Bone marrow (tissue), 2 donors: ENCODE results near the gene ABCA5.

Experiments used
- DNase-seq, 2 donors: peaks; one replicate each; lab custom pipeline; 2025; lab: John Stamatoyannopoulos, UW

Gene ABCA5, protein sequence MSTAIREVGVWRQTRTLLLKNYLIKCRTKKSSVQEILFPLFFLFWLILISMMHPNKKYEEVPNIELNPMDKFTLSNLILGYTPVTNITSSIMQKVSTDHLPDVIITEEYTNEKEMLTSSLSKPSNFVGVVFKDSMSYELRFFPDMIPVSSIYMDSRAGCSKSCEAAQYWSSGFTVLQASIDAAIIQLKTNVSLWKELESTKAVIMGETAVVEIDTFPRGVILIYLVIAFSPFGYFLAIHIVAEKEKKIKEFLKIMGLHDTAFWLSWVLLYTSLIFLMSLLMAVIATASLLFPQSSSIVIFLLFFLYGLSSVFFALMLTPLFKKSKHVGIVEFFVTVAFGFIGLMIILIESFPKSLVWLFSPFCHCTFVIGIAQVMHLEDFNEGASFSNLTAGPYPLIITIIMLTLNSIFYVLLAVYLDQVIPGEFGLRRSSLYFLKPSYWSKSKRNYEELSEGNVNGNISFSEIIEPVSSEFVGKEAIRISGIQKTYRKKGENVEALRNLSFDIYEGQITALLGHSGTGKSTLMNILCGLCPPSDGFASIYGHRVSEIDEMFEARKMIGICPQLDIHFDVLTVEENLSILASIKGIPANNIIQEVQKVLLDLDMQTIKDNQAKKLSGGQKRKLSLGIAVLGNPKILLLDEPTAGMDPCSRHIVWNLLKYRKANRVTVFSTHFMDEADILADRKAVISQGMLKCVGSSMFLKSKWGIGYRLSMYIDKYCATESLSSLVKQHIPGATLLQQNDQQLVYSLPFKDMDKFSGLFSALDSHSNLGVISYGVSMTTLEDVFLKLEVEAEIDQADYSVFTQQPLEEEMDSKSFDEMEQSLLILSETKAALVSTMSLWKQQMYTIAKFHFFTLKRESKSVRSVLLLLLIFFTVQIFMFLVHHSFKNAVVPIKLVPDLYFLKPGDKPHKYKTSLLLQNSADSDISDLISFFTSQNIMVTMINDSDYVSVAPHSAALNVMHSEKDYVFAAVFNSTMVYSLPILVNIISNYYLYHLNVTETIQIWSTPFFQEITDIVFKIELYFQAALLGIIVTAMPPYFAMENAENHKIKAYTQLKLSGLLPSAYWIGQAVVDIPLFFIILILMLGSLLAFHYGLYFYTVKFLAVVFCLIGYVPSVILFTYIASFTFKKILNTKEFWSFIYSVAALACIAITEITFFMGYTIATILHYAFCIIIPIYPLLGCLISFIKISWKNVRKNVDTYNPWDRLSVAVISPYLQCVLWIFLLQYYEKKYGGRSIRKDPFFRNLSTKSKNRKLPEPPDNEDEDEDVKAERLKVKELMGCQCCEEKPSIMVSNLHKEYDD (N-terminal part only)

DNA sequence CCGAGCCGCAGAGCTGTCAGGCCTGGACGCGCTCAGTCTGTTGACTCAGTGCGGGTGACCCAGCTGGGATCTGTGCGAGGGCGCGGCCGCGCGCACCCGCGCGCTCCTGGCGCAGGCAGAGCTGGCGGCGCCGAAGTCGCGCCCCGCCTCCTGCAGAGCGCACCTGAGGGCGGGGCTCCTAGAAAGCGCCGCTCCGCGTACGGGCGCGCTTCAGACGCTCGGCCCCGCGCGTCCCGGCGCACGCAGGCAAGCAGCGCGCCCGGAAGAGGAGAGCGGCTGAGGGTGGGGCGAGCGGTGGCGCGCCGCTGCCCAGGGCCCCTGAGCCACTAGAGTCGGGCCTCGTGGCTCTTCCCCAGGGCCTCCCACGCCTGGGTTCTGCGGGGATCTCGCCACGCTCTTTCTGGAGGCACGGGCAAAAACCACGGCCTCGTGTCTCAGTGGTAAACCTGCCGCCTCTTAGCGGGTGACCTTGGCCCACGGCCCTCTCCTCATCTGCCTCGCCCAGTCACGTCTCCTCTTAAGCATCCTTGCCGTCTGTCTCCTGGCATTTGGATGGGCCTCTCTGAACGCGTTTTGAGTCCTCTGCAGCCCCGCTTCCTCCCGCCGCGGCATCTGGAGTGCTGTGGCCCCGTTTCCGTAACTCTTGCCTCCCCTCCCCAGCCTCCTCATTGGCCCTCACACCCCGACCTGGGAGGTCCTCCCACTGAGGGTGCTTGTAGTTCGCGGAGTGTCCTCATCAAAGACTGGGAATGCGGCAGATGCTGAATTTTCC is at the start of gene ABCA5:
Gene ABCA5, minus strand, starts transcription at position 74 of the 772 bp plus-strand sequence. CDS start 12,718 bp downstream, outside the sequence.
- peak in 1 of 2 donors; percentile 47 for DNase-seq

DNA sequence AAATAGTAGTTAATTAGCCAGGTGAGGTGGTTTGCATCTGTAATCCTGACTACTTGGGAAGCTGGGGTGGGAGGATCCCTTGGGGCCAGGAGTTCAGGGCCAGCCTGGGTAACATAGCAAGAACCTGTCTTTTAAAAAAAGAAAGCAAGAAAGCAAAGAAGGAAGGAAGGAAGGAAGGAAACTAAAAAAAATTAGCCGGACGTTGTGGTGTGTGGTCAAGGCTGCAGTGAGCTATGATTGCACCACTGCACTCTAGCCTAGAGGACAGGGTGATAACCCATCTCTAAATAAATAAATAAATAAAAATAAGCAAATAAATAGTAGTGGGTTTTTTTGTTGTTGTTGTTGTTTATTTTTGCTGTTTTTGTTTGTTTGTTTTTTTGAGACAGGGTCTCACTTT is 48.3 kb upstream of the ABCA5 start:
- no peak for DNase-seq

DNA sequence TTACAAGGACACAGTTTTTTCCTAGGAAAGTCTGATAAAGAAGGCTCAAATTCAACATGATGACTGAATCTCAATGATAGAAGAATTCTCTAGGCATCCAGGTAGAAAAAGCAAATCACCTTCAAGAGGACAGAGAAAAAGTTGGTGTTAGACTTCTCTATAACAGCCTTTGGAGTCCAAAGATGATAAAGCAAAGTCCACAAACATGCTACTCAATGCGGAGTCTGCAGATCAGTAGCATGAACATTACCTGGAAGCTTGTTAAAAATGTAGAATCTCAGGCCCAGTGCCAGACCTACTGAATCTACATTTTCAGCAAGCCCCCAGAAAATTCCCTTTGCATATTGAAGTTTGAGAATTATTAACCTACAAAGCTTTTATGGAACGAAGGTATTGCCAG is 46.1 kb upstream of the ABCA5 start:
- DNase-seq: no peak

DNA sequence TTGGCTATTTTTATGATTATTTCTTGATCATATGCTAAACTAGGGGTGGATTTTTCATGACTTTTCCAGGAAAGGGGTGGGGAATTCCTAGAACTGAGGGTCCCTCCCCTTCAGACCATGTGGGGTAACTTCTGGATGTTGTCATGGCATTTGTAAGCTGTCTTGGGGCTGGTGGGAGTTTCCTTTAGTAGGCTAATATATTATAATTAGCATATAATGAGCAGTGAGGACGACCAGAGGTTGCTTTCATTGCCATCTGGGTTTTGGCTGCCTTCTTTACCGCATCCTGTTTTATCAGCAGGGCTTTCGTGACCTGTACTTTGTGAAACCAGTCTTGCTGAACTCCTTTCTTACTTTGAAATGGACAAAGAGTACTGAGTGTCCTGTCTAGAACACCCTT is 40.4 kb upstream of the ABCA5 start:
- no peak for DNase-seq

DNA sequence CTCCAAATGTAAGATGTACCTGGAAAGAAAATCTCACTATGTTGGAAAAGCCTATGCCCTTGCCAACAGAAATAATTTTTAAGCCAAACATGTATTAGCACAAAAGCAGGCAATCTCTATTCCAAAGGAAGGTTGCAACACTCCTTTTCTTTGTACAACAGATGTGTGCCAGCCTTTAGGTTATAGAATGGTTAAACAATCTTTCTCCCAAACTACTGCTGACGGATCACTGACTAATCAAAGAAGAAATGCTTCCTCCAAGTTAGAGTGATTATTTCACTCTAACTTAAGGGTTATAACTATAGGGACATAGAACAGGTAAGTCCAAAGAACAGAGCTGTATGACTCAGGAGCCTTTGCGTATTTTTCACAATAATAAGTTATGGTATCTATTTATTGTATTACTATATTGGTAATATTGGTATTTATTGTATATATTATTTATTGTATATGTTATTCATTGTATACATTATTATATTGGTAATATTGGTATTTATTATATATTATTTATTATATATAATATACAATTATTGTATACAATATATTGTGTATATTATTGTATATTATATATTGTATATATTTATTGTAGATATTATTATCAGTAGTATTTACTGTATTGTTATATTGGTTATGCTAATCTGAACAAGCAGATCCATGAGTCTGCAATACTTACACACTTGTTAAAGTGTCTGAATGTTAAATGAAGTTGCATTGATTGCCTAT is 36.7 kb upstream of the ABCA5 start:
- DNase-seq: no peak

DNA sequence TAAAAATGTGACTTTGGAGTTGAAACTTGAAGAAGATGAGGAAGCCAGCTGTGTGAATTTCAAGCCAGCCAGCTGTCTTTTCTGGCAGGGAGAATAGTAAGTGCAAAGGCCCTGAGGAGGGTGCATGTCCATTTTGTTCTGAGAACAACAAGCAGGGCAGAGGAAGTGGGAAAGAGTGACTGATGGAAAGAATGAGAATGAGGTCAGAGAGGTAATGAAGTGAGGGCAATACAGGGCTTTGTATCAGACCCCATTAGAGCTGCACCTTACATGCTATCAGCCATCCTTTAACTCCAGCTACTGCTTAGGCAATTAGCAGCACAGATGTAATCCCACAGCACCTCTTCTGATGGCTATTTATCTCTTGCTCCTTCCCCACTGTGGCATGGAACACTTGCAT is 34.2 kb upstream of the ABCA5 start:
- DNase-seq: no peak

DNA sequence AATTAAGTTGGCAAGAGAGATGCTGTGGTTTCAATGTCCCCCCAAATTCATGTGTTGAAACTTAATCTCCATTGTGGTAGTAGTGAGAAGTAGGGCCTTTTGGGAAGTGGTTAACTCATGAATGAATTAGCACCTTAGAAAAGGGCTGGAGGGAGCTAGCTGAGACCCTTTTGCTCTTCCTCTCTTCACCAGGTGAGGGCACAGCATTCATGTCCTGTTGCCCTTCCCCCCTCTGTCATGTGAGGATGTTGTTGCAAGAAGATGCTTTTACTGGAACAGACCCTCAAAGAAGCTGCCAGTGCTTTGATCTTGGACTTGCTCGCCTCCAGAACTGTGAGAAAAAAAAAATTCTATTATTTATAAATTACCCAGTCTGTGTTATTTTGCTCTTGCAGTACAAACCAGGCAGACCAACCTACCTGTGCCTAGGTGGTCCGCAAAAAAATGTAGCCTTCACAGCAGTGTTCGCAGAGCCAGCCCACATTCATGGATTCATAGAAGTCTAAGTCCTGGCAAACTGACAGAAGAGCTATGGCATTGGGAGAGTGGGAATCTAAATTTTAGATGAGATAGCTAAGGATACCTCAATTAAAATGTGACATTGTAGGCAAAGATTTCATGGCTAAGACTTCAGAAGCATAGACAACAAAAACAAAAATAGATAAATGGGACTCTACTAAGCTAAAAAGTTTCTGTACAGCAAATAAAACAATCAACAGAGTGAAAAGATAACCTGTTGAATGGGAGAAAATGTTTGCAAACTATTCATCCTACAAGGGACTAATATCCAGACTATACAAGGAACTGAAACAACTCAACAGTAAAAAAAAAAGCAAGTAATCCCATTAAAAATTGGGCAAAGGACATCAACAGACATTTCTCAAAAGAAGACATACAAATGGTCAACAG is 32.0 kb upstream of the ABCA5 start:
- DNase-seq: no peak

DNA sequence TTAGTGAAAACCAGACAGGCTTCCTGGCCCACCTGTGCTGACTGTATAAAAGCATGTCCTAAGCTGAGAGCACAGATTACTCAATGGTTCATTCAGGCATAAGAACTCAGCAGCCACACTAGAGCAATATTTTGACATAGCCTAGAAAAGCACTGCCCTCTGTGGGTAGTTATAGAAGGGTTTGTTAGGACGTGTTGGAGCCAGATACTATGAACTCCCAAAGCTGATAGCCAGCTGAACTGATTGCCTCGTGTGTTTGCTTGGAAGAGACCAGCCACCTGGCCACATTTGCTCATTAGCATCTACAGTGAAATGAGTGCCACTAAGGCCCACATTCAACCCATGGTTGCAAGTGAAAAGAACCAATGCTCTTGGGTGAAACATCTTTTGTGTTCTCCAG is 30.8 kb upstream of the ABCA5 start:
- DNase-seq: no peak

DNA sequence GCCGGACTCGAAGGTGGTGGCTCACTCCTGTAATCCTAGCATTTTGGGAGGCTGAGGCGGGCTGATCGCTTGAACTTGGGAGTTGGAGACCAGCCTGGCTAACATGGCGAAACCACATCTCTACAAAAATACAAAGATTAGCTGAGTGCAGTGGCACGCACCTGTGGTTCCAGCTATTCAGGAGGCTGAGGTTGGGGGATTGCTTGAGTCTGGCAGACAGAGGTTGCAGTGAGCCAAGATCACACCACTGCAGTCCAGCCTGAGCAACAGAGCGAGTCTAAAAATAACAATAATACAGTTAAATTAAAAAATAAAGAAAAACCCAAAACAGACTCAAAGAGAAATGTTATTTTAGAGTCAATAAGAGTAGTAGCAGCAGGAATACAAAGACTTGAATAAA is 29.7 kb upstream of the ABCA5 start:
- DNase-seq: no peak

DNA sequence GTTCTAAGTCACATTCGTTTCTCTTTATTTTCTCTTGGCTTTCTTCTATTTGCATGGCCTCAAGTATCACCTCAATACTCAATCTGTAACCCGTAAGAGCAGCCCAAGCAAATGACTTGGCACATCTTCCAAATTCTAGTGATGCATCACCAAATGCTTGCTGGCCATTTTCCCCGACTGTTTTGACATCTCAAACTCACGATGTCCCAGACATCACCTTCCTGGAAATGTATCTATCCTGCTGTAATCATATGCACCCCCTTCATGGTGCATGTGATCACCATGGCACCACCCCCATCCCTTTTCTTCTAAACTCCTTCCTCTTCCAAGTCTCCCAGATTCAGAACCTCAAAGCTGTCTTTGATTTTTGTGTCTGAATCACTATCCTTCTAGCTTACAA is 24.0 kb upstream of the ABCA5 start:
- no peak for DNase-seq

DNA sequence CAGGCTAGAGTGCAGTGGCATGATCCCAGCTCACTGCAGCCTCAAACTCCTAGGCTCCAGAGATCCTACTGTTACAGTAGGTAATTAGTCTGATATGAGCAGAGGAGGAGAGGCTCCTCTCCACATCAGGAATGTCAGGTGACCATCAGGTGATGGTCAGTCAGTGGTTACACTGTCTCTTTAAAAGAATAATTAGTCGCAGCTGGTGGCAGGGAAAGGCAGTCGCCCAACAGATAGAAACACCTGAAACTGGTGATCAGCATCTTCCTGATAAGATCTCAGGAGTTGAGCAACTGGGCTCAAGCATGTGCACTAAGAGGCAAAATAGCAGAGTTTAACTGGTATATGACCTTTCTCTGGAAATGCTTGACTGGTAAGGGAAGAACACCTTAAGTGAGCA is 21.5 kb upstream of the ABCA5 start:
- DNase-seq: no peak

DNA sequence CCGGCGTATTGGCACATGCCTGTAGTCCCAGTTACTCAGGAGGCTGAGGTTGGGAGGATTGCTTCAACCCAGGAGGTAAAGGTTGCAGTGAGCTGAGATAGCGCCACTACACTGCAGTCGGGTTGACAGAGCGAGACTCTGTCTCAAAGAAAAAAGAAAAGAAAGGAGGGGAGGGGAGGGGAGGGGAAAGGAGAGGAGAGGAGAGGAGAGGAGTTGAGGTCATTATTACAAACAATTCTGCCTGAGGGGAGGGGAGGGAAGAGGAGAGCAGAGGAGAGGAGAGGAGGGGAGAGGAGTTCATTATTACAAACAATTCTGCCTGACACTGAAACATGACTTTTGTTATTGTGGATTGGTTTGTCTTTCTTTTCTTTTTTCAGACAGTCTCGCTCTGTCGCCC is 19.8 kb upstream of the ABCA5 start:
- DNase-seq: no peak

DNA sequence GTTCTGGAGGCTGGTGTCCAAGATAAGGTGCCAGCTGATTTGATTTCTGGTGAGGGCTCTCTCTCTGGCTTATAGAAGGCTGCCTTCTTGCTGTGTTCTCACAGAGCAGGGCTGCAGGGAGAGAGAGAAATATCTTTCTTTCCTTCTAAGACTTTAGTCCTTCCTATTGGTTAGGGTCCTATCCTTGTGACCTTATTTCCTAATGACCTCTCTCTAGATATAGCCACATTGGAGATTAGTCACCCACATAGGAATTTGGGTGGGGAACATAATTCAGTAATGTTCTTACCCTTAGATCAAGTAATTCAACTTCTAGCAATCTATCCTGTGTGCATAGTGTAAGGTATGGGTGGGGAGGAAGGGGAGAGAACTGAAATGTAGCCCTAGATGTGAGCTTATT is 18.0 kb upstream of the ABCA5 start:
- DNase-seq: no peak

DNA sequence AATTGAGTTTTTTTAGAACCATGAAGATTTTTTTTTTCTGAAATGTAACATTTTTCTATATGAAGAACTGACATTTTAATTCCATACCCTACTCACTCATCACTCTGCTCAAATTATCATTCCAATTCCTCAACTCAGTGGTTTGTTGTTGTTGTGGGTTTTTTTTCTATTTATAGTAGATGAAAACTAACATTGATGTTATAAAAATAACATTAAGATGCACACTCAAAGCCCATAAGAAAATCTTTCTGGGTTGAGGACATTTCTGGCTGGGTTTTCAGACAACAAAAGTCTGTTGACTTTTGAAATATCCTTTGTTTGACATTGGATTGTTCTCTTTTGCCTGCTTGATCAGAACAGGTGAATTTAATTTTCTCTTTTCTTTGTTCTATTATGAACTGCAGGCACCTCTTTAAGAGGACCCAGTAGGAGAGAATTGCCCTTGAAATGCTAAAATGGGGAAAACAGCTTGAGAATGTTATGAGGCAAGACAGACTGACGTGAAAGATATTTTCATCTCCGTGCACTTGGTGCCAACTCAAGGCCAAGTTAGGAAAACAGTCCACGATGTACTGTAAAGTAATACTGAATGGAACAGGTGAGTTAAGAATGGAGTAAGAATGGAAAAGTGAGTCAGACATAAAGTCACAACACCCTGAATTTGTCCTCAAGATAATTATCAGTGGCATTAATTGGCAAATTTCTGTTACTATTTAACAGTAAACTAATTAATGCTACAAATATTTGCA is 16.1 kb upstream of the ABCA5 start:
- no peak for DNase-seq

DNA sequence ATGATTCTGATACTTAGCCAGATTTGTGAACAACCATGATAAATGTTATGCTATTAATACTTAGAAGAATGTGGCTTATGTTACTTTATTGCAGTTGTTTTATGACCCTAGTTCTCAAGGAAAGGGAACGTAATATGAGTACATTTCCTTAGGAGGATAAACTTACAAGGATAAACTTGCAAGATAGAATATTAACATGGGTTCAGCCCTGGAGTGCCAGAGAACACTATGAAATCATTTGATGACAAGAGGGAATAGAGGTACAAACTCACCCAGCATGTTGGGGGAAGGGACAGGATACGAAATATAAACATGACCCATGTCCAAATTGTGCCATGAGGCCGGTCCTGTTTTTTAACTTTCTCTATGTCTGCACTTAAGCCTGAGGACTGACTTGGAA is 13.0 kb upstream of the ABCA5 start:
- no peak for DNase-seq

DNA sequence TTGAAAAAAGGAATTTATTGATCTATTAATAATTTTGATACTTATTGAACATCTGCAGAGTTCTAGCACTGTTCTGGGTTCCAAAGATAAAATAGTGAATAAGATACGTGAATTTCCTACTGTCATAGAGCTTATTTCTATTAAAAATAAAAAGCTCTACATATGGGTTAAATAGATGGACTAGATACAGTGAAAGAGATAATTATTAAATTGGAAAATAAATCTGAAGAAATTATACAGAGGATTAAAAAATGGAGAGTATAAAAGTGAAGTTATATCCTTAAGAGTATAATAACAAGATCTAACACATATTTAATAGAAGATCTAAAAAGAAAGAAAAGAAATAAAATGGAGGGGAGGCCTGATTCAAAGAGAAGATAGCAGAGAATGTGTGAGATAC is 10.1 kb upstream of the ABCA5 start:
- DNase-seq: no peak

DNA sequence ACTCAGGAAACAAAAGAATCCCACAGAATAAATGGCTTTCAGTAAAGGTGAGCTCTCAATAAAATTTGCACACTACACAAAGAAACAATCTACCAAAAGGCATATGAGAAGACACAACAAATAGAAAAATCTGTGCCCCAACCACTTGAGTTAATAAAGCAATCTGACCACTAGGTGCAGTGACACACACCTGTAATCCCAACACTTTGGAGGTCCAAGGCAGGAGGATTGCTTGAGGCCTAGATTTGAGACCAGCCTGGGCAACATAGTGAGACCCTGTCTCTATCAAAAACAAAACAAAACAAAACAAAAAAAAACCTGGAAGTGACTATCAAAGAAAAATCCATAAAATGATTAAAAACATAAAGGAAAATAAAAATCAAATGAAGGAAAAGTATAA is 9.6 kb upstream of the ABCA5 start:
- DNase-seq: no peak

DNA sequence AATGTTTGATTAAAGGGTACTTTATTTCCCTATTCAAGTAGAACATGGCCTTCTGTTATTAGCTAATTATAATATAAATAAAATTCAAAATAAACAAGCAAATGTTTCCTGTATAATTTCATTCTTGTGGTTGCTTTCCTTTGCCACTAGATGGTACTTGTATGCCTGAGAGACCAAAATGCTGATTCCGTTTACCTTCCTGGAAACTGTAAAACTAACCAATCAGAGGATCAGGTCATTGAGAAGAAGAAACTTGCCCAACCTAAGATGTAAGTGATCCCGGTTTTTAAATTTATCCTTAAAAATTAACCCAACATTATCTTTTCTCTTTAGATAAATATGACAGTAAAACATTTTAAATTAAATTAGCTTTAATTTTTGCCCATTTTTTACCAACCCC is 8.1 kb upstream of the ABCA5 start:
- DNase-seq: no peak

DNA sequence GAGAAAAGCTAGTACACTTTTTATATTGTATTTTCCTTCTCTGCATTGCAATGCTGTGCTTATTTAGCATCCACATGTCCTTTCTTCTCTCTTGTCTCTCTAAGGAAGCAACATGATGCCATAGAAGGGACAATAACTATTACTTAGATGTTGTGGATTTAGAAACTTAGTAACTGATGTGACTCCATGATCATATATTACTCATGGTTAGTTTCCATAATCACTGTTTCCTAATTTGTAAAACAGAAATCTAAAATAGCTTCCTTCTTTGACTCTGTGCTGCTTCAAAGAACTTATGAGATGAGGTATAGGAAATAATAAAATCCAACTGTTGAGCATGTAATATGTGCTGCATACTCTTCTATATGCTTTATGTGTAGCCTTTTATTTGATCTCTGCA is 6.6 kb upstream of the ABCA5 start:
- no peak for DNase-seq
